Stimulated activated CD8-positive, alpha-beta memory T cell treated with anti-CD3 and anti-CD28 coated beads, Interleukin-12 subunit alpha, Interleukin-12 subunit beta, amount 100 ng/mL, for 4 hours (primary cell): ENCODE results near the gene KLHL7.

Experiments used
- DNase-seq: peaks from one replicate; pipeline ENCODE4 v3.0.0-alpha.2; 2020; ENCODE audit warnings: low read depth

The KLHL7 gene, protein sequence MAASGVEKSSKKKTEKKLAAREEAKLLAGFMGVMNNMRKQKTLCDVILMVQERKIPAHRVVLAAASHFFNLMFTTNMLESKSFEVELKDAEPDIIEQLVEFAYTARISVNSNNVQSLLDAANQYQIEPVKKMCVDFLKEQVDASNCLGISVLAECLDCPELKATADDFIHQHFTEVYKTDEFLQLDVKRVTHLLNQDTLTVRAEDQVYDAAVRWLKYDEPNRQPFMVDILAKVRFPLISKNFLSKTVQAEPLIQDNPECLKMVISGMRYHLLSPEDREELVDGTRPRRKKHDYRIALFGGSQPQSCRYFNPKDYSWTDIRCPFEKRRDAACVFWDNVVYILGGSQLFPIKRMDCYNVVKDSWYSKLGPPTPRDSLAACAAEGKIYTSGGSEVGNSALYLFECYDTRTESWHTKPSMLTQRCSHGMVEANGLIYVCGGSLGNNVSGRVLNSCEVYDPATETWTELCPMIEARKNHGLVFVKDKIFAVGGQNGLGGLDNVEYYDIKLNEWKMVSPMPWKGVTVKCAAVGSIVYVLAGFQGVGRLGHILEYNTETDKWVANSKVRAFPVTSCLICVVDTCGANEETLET

DNA sequence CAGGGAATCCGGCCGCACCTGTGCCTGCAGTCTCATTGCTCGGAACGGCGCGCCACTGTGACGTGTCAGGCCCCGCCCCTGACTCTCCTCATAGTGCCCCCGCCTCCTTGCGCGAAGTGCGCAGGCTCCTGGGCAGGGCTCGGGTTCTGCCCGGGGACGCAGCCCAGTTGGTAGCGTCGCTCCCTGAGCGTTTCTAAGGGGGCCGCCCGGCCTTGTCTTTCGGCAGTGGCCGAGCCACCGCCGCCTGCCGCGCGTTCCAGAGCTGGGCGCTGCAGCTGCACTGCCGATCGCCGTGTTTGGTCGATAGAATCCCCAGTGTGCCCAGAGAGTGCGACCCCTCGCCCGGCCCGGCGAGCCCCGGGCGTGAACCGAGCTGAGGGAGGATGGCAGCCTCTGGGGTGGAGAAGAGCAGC, at the start of gene KLHL7:
Gene KLHL7, plus strand, starts transcription at position 142 of the 413 bp plus-strand sequence. Its CDS starts 242 bp downstream, at position 384.
- DNase-seq = peak; percentile 94

DNA sequence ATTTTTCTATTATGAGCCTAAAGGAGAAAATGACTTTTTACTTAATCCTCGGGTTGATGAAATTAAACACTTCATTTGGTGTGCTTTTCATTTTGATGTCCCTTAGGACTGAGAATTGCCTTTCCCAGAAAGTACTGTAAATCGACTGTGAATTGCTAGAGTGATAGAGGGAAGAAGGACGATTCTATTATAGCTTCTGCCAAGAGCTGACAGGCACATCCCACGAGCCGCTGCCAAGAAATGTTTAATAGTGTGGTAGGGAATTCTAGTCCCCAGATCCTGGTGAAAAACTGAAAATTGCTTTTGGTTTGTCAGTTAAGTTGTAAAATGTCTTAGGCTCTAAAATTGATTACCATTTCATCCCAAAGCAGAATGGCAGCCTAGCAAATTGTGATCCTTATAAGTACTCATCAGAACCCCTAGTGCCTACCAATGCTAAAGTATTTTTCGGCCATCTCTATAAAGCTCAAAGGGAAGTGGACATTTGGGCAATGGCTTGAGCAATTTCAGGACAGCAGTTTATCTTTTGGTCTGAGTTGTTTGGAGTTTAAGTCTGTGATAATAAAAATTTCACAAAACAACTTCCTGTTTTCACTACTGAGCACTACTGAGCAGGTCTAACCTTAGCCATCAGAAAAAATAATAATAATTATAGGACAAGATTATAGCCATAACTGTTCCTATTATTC, 47.0 kb upstream of the KLHL7 start:
- no peak for DNase-seq

DNA sequence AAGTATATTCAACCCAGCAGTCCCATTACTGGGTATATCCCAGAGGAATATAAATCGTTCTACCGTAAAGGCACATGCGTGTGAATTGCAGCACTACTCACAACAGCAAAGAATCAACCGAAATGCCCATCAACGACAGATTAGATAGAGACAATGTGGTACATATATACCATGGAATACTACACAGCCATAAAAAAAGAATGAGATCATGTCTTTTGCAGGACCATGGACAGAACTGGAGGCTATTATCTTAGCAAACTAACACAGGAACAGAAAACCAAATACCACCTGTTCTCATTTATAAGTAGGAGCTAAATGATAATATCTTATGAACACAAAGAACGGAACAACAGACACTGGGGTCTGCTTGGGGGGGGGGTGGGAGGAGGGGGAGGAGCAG, 44.3 kb upstream of the KLHL7 start:
- DNase-seq = no peak

DNA sequence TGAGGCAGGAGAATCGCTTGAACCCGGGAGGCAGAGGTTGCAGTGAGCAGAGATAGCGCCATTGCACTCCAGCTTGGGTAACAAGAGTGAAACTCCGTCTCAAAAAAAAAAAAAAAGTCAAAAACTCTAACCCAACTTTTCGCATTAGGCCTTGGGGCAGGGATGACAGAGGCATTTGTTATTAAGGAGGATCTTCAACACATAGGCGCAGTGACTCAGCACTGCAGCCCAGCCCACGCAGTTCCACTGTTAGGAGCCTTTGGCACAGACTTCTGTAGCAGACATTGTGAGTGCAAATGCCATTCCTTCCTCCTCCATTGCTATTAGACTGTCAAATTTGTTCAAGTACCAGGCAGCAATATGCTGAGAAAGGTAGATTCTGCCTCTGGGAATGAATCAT, 43.1 kb upstream of the KLHL7 start:
- no peak for DNase-seq

DNA sequence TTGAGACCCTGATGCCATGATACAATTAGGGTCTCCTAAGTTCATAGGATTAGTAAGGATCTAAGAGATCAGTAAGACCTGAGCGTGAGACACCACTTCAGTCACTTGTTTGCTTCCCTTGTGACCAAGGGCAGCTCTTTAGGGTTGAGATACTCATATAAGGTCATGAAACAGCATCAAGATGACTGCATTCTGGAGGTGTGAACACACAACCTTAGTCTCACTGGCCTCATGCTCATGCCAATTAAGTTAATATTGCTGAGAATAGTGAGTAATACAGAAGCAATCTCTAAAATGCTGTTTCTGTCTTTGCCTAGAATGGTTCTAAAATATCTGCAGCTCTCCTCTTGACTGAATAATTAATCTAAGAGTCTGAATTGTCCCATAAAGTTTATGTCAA, 39.6 kb upstream of the KLHL7 start:
- DNase-seq = no peak

DNA sequence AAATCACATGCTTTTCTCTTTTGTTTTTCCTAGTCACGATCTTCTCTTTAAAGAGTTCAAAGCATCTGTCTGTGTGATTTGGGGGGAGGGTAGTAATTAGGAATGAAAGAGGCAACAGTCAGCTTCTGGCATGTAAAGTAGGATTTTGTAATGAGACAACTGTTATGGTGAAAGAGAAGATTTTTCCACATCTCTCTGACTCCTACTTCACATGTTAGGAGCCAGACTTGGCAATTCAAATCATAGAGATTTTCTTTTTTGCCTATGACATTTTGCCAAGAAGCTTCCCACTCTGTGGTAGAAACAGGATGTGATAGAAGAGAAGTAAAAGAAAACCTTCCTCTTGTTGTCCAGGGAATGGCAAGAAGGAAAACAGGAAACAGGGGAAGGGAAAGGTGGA, 38.3 kb upstream of the KLHL7 start:
- no peak for DNase-seq

DNA sequence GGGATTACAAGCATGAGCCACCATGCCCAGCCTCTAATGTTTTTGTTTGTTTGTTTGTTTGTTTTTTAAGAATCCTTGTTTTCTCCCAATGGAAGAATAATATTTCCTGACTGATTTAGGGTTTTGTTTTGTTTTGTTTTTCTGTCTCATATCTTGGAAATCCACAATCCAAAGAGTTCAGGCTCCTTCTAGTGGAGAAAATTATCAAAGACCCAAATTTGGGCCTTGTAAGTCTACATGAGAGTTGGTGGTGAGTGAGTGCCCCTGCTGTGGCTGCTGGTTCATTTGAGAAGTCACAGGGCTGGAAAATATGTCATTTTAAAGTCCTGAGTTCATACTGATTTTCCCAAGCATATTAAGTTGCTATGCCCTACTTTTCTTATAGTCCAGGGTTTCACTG, 33.5 kb upstream of the KLHL7 start:
- DNase-seq = no peak

DNA sequence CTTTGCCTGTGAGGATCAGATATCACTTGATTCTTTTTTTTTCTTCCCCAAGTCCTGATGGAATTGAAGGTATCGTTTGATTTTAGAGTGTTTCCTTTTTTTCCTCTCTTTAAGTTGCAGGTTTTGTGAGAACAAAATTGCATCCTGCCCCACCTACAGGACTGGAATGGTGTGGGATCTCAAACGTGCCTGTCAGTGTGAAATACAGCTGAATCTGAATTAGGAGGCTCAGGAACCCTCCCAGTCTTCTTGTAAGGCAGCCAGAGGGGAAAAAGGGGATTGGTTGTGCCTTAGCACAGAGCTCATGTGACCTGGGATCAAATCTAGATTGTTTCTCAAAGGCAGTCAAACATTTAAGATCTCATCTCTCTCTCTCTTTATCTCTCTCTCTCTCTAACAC, 32.7 kb upstream of the KLHL7 start:
- DNase-seq = no peak

DNA sequence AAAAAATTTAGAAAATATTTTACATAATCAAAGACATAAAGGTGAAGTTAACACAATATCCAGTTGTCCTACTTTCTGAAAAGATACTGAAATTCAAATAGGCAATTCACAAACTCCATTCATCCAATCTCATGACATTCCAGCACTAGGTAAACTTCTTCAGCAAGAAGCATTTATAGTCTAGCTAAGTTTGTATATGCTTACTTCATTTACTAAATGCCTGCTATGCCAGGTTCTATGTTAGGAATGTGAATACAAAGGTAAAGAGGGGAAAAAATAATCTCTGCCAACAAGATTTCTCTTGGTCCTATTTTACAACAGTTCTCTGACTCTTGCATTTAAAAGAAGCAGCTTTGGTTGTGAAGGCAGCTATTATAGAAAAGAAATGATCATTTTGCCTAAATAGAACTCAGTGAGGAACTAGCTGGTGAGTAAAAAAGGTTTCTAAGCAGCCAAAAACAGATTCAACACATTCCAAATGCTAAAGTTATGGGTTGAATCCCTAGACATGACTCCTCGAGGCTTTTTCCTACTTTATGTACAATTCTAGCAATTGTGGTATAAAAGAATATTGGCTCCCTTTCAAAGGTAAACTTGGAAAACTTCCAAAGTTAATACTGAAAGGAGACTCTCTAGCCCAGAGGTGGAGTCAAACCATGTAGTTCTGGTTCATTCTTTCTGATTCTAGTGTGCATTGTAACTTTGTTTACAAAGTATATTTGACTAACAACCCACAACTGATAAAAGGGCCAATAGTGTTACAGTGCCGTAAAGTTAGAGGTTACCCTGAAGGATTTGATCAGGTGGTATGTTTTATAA, 30.9 kb upstream of the KLHL7 start:
- DNase-seq = no peak

DNA sequence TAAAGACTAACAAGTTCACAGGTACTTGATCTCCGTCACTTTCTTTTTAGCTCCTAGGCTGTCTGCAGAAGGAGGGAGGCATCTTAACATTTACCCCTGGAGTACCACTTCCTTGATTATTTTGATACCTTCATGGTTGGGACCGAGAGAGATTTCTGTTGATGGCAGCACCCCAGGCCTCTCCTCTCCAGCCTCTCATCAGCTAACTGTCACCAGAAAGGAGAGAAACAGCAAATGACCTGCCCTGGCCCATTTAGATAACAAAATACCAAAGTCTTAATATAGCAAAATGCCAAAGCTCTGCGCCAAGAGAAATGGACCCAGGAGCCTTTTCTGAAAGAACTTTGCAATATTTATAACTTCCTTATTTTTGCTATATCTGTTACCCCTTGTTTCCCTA, 30.0 kb upstream of the KLHL7 start:
- no peak for DNase-seq

DNA sequence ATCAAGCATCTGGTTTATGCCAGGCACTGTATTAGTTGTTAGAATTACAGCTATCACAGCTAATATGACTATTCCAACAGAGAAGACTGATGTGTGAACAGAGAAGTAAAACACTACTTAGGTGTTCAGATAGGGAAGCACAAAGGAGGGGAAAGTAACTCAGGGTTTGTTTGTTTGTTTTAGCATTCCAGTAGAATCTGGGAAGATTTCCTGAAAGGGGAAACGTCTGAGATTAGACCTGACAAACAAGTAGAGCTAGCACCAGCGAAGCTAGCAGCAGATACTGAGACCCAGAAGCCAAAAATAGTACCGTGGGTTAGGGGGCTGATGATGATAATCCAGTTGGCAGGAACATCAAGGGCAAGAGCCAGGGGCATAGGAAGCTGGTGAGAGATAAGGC, 28.8 kb upstream of the KLHL7 start:
- DNase-seq = no peak

DNA sequence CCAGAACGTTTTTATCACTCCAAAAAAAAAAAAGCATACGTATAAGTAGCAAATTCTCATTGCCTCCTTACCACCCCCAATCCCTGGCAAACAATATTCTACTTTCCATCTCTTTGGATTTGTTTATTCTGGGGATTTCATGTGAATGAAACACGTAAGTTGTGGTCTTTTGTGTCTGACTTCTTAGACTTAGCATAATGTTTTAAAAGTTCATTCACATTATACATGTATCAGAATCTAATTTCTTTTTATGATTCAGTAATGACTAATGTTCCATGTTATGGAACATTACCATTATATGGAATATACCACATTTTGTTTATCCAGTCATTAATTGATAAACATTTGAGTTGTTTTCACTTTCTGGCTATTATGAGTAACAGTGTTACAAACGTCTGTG, 12.5 kb upstream of the KLHL7 start:
- DNase-seq = no peak

DNA sequence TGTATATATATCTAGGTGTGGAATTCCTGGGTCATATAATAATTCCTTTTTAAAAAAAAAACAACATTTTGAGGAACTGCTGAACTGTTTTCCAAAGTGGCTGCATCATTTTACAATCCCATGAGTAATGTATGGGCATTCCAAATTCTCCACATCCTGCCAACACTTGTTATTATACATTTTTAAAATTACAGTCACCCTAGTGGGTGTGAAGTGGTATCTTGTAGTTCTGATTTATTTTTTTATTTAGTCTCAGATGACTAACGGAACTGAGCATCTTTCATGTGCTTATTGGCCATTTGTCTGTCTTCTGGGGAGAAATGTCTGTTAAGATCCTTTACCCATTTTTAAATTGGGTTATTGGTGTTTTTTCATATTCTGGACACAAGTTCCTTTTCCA, 12.0 kb upstream of the KLHL7 start:
- DNase-seq = no peak

DNA sequence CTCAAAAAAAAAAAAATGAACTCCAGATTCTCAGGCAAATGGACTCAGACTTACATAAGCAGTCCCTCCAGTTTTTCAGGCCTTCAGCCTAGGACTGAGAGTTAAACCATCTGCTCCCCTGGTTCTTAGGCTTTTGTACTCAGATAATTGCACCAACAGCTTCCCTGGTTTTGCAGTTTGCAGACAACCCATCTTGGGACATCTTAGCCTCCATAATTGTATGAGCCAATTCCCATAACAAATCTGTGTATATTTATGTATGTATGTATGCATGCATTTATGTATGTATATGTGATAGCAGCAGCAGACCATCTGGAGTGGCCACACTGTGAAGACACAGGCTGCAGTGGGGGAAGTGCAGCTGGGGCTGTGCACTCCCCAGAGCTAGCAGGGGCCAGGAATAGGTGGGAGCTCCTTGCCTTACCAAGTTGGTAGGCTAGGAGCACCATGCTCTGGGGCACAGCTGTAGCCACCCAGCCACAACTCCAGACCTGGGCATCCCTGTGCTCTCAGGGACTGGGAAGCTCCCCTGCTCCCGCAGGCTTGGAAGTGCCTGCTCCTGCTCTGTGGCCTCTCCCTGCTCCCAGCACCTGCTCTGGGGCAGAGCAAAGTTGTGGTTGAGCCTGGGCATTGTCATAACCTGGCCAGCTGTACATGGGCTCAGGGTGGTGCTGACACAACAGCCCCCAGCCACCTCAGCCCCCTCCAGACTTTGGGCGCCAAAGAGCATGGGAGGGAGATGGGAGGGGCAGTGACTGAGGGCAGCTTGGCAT, 8.9 kb upstream of the KLHL7 start:
- DNase-seq = no peak

DNA sequence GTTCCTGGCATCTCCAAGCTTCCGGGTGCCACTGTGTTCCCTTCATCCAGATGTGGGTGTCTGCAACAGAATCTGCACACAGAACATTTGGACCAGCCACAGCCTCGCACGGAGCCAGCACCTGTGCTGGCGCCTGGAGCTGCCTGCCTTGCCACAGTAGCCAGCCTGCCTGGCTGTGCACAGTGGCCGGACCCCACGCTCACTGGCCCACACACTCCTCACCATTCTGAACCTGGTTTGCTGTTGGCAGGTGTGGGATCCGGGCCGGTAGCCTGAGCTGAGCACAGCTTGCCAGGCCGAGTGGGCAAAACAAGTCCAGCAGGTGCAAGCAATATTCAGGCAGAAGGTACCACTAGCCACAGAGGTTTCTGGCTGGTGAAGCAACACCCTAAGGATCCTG, 7.6 kb upstream of the KLHL7 start:
- DNase-seq = no peak

DNA sequence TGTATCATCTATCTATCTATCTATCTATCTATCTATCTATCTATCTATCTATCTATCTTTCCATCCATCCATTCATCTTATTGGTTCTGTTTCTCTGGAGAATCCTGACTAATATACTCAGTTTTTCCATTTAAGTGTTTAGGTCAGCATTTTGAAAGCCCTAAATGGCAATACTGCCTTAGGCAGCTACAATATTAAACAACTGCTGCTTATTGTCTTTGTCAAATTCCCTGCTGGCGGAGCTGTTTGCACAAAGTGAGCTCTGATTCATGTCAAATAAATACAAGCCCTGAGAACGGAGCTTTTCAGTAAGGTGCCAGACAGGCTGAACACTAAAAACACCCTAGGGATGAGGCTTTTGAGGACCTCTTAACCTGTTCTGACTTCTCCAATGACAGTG, 7.1 kb upstream of the KLHL7 start:
- DNase-seq = no peak

DNA sequence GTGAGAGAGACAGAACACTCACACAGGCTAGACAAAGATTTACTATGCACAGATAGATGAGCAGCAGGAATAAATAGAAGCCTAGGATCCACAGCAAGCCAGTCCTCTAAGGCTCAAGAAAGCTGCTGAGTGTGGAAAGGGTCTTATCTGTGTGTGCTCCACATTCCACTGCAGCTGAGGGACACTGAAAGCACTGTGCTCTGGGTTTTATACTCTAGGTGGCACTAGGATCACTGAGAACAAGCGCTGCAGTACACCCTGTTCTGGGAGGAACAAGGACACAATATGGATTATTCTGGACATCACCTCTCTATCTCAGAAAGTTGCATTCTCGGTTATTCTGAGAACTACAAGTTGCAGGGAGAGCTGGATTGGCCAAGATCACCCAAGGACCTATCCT, 4.9 kb upstream of the KLHL7 start:
- DNase-seq = no peak

DNA sequence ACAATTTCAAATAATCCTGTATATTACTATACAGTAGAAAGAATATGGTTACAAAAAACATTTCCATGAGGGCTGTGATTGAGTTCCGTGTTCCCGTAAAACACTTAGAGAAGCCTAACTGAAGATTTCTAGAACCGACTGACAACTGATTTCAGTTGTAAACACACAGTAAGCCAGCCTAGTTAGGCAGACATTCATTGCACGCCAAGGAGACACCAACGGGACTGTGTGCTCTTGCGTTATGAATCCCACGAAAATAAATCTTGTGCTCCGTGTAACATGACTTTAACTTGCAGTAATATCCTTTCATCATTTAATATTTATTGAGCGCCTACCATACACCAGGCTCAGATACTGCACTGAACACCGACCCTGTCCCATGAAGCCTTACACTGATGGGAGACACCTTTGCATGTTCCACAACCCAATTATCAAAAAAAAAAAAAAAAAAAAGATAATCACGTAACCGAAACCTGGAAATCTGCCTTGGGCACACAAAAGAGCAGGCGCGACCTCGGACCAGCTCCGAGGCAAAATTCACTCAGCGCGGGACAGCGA, 420 bp upstream of the KLHL7 start:
- no peak for DNase-seq

DNA sequence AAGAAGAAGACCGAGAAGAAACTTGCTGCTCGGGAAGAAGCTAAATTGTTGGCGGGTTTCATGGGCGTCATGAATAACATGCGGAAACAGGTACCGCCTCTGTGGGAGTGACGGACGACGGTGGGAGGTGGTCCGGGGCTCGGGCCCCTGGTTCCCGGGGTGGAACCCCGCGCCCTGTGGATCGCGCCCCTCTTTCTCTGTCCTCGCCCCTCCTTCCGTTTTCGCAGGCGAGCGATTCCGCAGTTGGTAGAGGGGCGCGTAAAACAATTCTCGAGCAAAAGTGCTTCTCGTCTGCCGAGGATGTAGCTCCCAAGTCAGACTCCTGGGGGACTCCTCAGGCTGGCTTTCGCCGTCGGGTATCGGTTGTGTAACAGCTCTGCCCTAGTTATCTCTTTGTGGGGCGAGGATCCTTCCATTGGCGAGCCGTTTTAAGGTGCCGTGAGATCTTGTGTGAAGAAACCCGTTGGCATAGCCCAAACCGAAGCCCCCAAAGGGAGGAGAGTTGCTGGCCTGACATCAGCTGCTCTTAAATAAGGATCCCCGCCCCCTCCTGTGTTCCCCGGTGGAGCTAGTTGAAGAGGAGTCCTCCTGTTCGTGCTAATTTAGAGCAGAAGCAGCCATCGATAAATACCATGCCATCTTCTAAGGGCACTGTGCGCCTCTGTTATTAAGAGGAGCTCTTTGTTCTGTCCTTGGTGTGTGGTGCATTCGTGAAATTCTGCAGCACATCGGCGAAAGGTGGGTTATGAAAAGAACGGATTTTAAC, 655 bp downstream of the KLHL7 start:
- DNase-seq = peak; percentile 19

DNA sequence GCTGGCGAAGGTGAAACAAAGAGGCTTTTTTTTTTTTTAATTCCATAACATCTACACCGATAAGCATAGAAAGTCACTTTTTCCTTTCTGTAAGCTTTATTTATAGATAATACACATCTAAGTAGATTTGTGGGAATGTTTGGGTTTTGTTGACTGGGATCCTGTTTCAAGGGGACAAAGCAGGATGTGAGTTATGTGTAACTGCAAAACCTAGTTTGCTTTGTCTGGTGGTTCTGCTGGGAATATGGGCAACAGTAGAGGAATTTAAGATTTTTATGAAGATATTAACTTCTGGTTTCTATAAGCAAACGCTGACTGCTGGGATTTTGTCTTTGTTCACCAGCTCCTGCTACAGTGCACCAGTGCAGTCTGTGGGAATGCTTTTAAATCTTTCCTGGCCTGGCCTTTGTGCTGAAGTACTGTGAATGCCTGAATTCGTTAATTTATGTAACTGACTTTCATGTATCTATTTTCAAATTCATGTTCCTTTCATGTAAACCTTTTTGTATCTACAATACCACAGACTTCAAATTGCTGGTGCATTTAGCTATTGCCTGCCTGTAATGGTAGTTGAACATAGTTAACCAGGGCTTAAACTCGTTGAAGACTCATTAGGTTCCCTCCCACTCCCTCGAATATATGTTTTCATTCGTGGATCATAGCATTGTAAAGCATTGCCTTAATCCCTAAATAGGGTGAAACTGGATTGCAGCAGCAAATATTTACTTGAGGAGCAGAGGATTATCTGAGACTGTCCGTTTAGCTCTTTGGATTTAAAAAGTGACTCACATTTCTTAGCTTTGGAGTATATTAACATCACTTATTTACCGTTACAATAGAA, 1.5 kb downstream of the KLHL7 start:
- DNase-seq = no peak
